Mucosa of stomach (tissue), 1 donor: ENCODE data around the gene PRRG1.
"Not testable (repeated sequence)": the region's sequence is repeated elsewhere in the genome, so short reads cannot be mapped to it uniquely, and the experiment has no call there.

Experiments
- H3K27me3 ChIP-seq: one replicate; pipeline ENCODE4 v1.7.0; 2013; ENCODE audit warnings: mild to moderate bottlenecking, low read length; ENCODE audit not compliant: control insufficient read depth, insufficient read depth
- H3K36me3 ChIP-seq: one replicate; pipeline ENCODE4 v1.7.0; 2013; ENCODE audit warnings: low read length; ENCODE audit not compliant: control insufficient read depth, insufficient read depth
- H3K4me1 ChIP-seq: one replicate; pipeline ENCODE4 v1.7.0; 2013; ENCODE audit warnings: mild to moderate bottlenecking, low read length; ENCODE audit not compliant: control insufficient read depth, insufficient read depth
- H3K4me3 ChIP-seq: one replicate; pipeline ENCODE4 v1.7.0; 2013; ENCODE audit warnings: low read length
- H3K9ac ChIP-seq: one replicate; pipeline ENCODE4 v1.7.0; 2013; ENCODE audit warnings: mild to moderate bottlenecking, low read length, moderate library complexity
- H3K9me3 ChIP-seq: one replicate; pipeline ENCODE4 v1.7.0; 2013; ENCODE audit warnings: mild to moderate bottlenecking, low read length, moderate library complexity; ENCODE audit not compliant: control insufficient read depth
- donor health status: Pancreatic carcinoma.

PRRG1 gene

GRCh38 chrX:37380924-37381323 lies 31.8 kb downstream of the PRRG1 start:
- H3K36me3 ChIP-seq, result no peaks in the 10 kb centered on the region
- no peaks in the 10 kb centered on the region for H3K27me3 ChIP-seq
- no peak overlapping the region for H3K4me3 ChIP-seq
- no peaks in the 10 kb centered on the region for H3K4me1 ChIP-seq
- no peak overlapping the region for H3K9ac ChIP-seq
- H3K9me3 ChIP-seq, result no peaks in the 10 kb centered on the region

GRCh38 chrX:37383313-37383712 lies 34.1 kb downstream of the PRRG1 start:
- Histone ChIP-seq H3K4me1 (no peaks in the 10 kb centered on the region), H3K9ac (no peak overlapping the region), H3K4me3 (no peak overlapping the region), H3K36me3 (no peaks in the 10 kb centered on the region), H3K27me3 (no peaks in the 10 kb centered on the region), H3K9me3 (no peaks in the 10 kb centered on the region)

GRCh38 chrX:37388413-37388812 lies 39.2 kb downstream of the PRRG1 start:
- Histone ChIP-seq H3K4me3 (no peak overlapping the region), H3K36me3 (no peaks in the 10 kb centered on the region), H3K27me3 (no peaks in the 10 kb centered on the region), H3K4me1 (no peaks in the 10 kb centered on the region), H3K9me3 (no peaks in the 10 kb centered on the region), H3K9ac (no peak overlapping the region)

GRCh38 chrX:37405956-37406355 lies 56.8 kb downstream of the PRRG1 start:
- no peak overlapping the region for H3K4me3 ChIP-seq
- no peaks in the 10 kb centered on the region for H3K27me3 ChIP-seq
- no peaks in the 10 kb centered on the region for H3K9me3 ChIP-seq
- no peaks in the 10 kb centered on the region for H3K36me3 ChIP-seq
- peaks cover 3% of the 10 kb centered on the region for H3K4me1 ChIP-seq
- no peak overlapping the region for H3K9ac ChIP-seq

GRCh38 chrX:37407736-37408135 lies 58.6 kb downstream of the PRRG1 start:
- Histone ChIP-seq H3K27me3 (no peaks in the 10 kb centered on the region), H3K9me3 (no peaks in the 10 kb centered on the region), H3K9ac (no peak overlapping the region), H3K36me3 (no peaks in the 10 kb centered on the region), H3K4me1 (peaks cover 3% of the 10 kb centered on the region), H3K4me3 (no peak overlapping the region)

- H3K4me3 ChIP-seq, result no peak overlapping the region
- peaks cover 3% of the 10 kb centered on the region for H3K4me1 ChIP-seq
- no peaks in the 10 kb centered on the region for H3K36me3 ChIP-seq
- no peaks in the 10 kb centered on the region for H3K27me3 ChIP-seq
- no peak overlapping the region for H3K9ac ChIP-seq
- no peaks in the 10 kb centered on the region for H3K9me3 ChIP-seq
Measured at GRCh38 chrX:37409278-37409677, 60.1 kb downstream of the PRRG1 start.

- Histone ChIP-seq H3K4me3 (no peak overlapping the region), H3K9ac (no peak overlapping the region), H3K36me3 (no peaks in the 10 kb centered on the region), H3K4me1 (no peaks in the 10 kb centered on the region), H3K27me3 (no peaks in the 10 kb centered on the region), H3K9me3 (no peaks in the 10 kb centered on the region)
Measured at GRCh38 chrX:37420185-37420584, 71.0 kb downstream of the PRRG1 start.

- H3K4me1 ChIP-seq, result no peaks in the 10 kb centered on the region
- H3K4me3 ChIP-seq, result no peak overlapping the region
- H3K27me3 ChIP-seq, result no peaks in the 10 kb centered on the region
- no peaks in the 10 kb centered on the region for H3K36me3 ChIP-seq
- no peaks in the 10 kb centered on the region for H3K9me3 ChIP-seq
- H3K9ac ChIP-seq, result no peak overlapping the region
Measured at GRCh38 chrX:37420756-37421155, 71.6 kb downstream of the PRRG1 start.

GRCh38 chrX:37424000-37424429 lies 74.9 kb downstream of the PRRG1 start:
- no peaks in the 10 kb centered on the region for H3K36me3 ChIP-seq
- no peak overlapping the region for H3K9ac ChIP-seq
- no peaks in the 10 kb centered on the region for H3K4me1 ChIP-seq
- H3K27me3 ChIP-seq, result no peaks in the 10 kb centered on the region
- no peak overlapping the region for H3K4me3 ChIP-seq
- no peaks in the 10 kb centered on the region for H3K9me3 ChIP-seq

- no peaks in the 10 kb centered on the region for H3K9me3 ChIP-seq
- H3K27me3 ChIP-seq, result no peaks in the 10 kb centered on the region
- no peak overlapping the region for H3K4me3 ChIP-seq
- H3K36me3 ChIP-seq, result no peaks in the 10 kb centered on the region
- no peak overlapping the region for H3K9ac ChIP-seq
- H3K4me1 ChIP-seq, result no peaks in the 10 kb centered on the region
Measured at GRCh38 chrX:37425370-37425769, 76.2 kb downstream of the PRRG1 start.

- not testable (repeated sequence) for H3K9ac ChIP-seq, H3K36me3 ChIP-seq, H3K4me1 ChIP-seq, H3K27me3 ChIP-seq, H3K9me3 ChIP-seq, H3K4me3 ChIP-seq
Measured at GRCh38 chrX:37428962-37429361, 79.8 kb downstream of the PRRG1 start.

GRCh38 chrX:37434362-37434761 lies 85.2 kb downstream of the PRRG1 start:
- no peak overlapping the region for H3K9ac ChIP-seq
- no peaks in the 10 kb centered on the region for H3K4me1 ChIP-seq
- no peaks in the 10 kb centered on the region for H3K36me3 ChIP-seq
- no peaks in the 10 kb centered on the region for H3K27me3 ChIP-seq
- H3K4me3 ChIP-seq, result no peak overlapping the region
- no peaks in the 10 kb centered on the region for H3K9me3 ChIP-seq

GRCh38 chrX:37437160-37437559 lies 88.0 kb downstream of the PRRG1 start:
- Histone ChIP-seq H3K36me3 (no peaks in the 10 kb centered on the region), H3K9me3 (no peaks in the 10 kb centered on the region), H3K9ac (no peak overlapping the region), H3K27me3 (no peaks in the 10 kb centered on the region), H3K4me1 (no peaks in the 10 kb centered on the region), H3K4me3 (no peak overlapping the region)
